ENCODE results near the gene PTPRC. TPM values are rescaled to one million over a fixed set of nuclear protein-coding genes. Genes with fewer than 3 reads are reported as not detected.

Gene PTPRC
- total RNA-seq, 2 donors from 2014 or later: 11.2 to 18.7 TPM

GRCh38 chr1:198701766-198702539 lies 63.1 kb downstream of the PTPRC start:
- Histone ChIP-seq H3K27ac (no peak overlapping the region), H3K36me3 (no peaks in the 10 kb centered on the region), H3K9ac (ENCODE audit: low read depth in 2 of 2, low read length in 2 of 2) (no peak overlapping the region), H3K4me1 (no peaks in the 10 kb centered on the region), H3K9me3 (no peaks in the 10 kb centered on the region), H3K27me3 (no peaks in the 10 kb centered on the region), H3K4me3 (no peak overlapping the region)
- TF ChIP-seq, protein P1, sequence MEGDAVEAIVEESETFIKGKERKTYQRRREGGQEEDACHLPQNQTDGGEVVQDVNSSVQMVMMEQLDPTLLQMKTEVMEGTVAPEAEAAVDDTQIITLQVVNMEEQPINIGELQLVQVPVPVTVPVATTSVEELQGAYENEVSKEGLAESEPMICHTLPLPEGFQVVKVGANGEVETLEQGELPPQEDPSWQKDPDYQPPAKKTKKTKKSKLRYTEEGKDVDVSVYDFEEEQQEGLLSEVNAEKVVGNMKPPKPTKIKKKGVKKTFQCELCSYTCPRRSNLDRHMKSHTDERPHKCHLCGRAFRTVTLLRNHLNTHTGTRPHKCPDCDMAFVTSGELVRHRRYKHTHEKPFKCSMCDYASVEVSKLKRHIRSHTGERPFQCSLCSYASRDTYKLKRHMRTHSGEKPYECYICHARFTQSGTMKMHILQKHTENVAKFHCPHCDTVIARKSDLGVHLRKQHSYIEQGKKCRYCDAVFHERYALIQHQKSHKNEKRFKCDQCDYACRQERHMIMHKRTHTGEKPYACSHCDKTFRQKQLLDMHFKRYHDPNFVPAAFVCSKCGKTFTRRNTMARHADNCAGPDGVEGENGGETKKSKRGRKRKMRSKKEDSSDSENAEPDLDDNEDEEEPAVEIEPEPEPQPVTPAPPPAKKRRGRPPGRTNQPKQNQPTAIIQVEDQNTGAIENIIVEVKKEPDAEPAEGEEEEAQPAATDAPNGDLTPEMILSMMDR (IDR thresholded peaks at IDR 0.05): no peak
- intact Hi-C loops (cut with DNase I): no loop called here
- no peak for DNase-seq

DNA sequence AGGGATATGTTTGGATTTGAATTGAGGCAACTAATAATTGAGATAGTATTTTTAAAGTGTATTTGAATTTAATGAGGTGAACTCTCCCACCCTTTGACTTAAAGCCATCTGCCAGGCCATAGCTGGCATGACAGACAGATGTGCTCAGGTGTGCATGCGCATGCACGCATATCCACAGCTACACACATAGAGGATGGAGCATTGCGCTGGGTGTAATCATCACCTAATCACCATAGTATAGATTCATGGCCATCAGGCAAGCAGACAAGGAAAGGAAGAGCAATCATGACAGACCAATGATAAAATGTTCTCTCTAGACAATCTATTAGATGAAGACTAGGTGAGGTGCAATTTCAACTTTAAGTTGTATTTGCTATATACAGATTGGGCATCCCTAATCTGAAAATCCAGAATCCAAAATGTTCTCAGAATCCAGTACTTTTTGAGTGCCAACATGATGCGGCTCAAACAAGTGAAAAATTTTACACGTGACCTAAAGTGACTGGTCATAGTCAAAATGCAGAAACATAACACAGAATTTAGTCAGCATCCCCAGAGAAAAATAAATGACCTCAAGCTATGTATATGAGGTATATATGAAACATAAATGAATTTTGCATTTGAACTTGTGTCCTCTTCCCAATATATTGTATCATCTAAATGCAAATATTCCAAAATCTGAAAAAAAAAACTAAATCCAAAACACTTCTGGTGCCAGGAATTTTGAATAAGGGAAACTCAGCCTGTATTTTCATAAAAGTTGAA lies 70.1 kb downstream of the PTPRC start:
- no peak overlapping the region for H3K9ac ChIP-seq (ENCODE audit: low read depth in 2 of 2, low read length in 2 of 2)
- H3K27me3 ChIP-seq: no peaks in the 10 kb centered on the region
- no peaks in the 10 kb centered on the region for H3K36me3 ChIP-seq
- H3K27ac ChIP-seq: no peak overlapping the region
- no peaks in the 10 kb centered on the region for H3K9me3 ChIP-seq
- no peaks in the 10 kb centered on the region for H3K4me1 ChIP-seq
- intact Hi-C loops (cut with DNase I): no loop called here
- no peak for DNase-seq
- TF ChIP-seq, protein P1 (IDR thresholded peaks at IDR 0.05): no peak
- H3K4me3 ChIP-seq: no peak overlapping the region

DNA sequence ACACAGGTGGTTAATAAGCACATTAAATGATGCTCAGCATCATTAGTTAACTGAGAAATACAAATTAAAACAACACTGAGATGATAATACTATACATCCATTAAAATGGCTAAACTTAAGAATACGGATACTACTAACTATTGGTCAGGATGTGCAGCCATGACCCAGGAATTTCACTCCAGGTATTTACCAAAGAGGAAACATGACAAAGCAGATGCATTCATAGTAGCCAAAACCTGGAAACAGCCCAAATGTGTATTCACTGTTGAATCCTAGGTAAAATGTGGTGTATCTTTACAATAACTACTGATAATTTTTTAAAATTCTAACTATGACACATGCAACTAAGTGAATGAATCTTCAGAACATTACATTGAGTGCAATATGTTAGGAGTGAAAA lies 73.0 kb downstream of the PTPRC start:
- intact Hi-C loops (cut with DNase I): no loop called here
- Histone ChIP-seq H3K27ac (no peak overlapping the region), H3K9ac (ENCODE audit: low read depth in 2 of 2, low read length in 2 of 2) (no peak overlapping the region), H3K36me3 (no peaks in the 10 kb centered on the region), H3K27me3 (no peaks in the 10 kb centered on the region), H3K4me3 (no peak overlapping the region), H3K9me3 (no peaks in the 10 kb centered on the region), H3K4me1 (no peaks in the 10 kb centered on the region)
- DNase-seq: no peak
- TF ChIP-seq, protein P1 (IDR thresholded peaks at IDR 0.05): no peak

DNA sequence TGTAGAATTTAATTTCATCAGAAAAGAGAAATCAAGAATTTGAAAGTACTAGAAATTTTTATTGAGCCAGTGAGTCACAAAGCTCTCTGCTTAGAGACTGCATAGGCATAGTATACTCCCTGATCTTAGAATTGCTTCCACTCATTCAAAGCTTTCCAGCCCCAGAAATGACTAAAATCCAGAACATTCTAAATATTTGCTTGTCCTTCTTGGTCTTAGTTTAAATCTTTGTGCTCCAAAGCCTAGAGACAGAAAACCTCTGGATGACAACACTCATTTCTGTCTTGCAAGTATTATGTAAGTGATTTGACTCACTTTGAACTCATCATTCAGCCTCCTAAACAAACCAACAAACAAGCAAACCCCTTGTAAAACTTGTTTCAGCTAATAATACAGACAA lies 74.2 kb downstream of the PTPRC start:
- TF ChIP-seq, protein P1 (IDR thresholded peaks at IDR 0.05): no peak
- no peaks in the 10 kb centered on the region for H3K27me3 ChIP-seq
- no peak for DNase-seq
- H3K9me3 ChIP-seq: no peaks in the 10 kb centered on the region
- H3K4me1 ChIP-seq: no peaks in the 10 kb centered on the region
- H3K36me3 ChIP-seq: no peaks in the 10 kb centered on the region
- H3K27ac ChIP-seq: no peak overlapping the region
- no peak overlapping the region for H3K4me3 ChIP-seq
- intact Hi-C loops (cut with DNase I): no loop called here
- H3K9ac ChIP-seq (ENCODE audit: low read depth in 2 of 2, low read length in 2 of 2): no peak overlapping the region

DNA sequence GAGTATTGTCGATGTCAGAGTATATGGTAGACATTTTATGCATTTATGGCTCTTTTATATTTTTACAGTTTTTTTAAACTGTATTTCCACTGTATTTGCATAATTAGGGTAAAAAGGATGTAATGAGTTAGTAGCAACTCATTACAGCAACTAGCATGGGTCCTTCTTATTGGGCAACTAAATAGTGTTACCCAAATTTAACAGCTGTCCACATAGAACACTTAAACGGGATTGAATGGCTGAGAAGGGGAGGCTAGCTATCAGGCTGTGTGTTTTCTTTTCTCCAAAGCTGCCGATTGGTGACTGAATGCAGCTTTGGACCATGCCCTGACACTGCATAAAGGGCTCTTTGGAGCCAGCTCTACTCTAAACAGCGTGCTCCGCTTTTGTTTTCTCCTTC lies 75.4 kb downstream of the PTPRC start:
- no peak for DNase-seq
- H3K9ac ChIP-seq (ENCODE audit: low read depth in 2 of 2, low read length in 2 of 2): no peak overlapping the region
- no peak overlapping the region for H3K27ac ChIP-seq
- H3K27me3 ChIP-seq: no peaks in the 10 kb centered on the region
- no peaks in the 10 kb centered on the region for H3K36me3 ChIP-seq
- no peaks in the 10 kb centered on the region for H3K9me3 ChIP-seq
- H3K4me1 ChIP-seq: no peaks in the 10 kb centered on the region
- intact Hi-C loops (cut with DNase I): no loop called here
- TF ChIP-seq, protein P1 (IDR thresholded peaks at IDR 0.05): no peak
- no peak overlapping the region for H3K4me3 ChIP-seq

Data from colonic mucosa (tissue), 4 donors.